PFSK-1 (cell line): ENCODE results near the gene NRAP.

Source experiments
- POLR2AphosphoS5 ChIP-seq: IDR thresholded peaks from 2 replicates; pipeline ENCODE4 v1.6.1; 2012; ENCODE audit warnings: low read depth, mild to moderate bottlenecking, control low read depth, low read length, moderate library complexity
- SIN3A ChIP-seq: IDR thresholded peaks from 2 replicates; pipeline ENCODE4 v1.6.1; 2012; ENCODE audit warnings: mild to moderate bottlenecking, low read length, moderate library complexity, borderline replicate concordance; ENCODE audit not compliant: insufficient read depth
- TF ChIP-seq, protein P1 (sequence below), 2 experiments: IDR thresholded peaks; 2 replicates each; pipeline versions ENCODE4 v1.6.1 to v1.8.0; 2011 to 2012; ENCODE audit warnings: low read depth in 2 of 2, low read length in 2 of 2, control low read depth in 1 of 2, inconsistent platforms in 1 of 2, mild to moderate bottlenecking in 1 of 2, moderate library complexity in 1 of 2; ENCODE audit not compliant: insufficient read depth in 1 of 2

GRCh38 chr10:113680190-113681111 is 16.6 kb upstream of the NRAP start:
- TF ChIP-seq POLR2AphosphoS5, result no peak
- TF ChIP-seq SIN3A, result no peak
- TF ChIP-seq, protein P1, sequence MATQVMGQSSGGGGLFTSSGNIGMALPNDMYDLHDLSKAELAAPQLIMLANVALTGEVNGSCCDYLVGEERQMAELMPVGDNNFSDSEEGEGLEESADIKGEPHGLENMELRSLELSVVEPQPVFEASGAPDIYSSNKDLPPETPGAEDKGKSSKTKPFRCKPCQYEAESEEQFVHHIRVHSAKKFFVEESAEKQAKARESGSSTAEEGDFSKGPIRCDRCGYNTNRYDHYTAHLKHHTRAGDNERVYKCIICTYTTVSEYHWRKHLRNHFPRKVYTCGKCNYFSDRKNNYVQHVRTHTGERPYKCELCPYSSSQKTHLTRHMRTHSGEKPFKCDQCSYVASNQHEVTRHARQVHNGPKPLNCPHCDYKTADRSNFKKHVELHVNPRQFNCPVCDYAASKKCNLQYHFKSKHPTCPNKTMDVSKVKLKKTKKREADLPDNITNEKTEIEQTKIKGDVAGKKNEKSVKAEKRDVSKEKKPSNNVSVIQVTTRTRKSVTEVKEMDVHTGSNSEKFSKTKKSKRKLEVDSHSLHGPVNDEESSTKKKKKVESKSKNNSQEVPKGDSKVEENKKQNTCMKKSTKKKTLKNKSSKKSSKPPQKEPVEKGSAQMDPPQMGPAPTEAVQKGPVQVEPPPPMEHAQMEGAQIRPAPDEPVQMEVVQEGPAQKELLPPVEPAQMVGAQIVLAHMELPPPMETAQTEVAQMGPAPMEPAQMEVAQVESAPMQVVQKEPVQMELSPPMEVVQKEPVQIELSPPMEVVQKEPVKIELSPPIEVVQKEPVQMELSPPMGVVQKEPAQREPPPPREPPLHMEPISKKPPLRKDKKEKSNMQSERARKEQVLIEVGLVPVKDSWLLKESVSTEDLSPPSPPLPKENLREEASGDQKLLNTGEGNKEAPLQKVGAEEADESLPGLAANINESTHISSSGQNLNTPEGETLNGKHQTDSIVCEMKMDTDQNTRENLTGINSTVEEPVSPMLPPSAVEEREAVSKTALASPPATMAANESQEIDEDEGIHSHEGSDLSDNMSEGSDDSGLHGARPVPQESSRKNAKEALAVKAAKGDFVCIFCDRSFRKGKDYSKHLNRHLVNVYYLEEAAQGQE (IDR thresholded peaks at IDR 0.05; ENCODE audit: insufficient read depth in 1 of 2, low read depth in 2 of 2, low read length in 2 of 2), result no peak
